H1 (cell line): Measurements from ENCODE around the gene ZRANB1. TPM values are rescaled to one million over a fixed set of nuclear protein-coding genes. Genes with fewer than 3 reads are reported as not detected.

Experiments
- CTCF ChIA-PET: fragments of 300-600 bp; sonication (Branson Sonifier 250); formaldehyde crosslinking; loops from one replicate; lab custom pipeline; 2021; ENCODE audit not compliant: partially characterized antibody; lab: Charles Lee
- POLR2A ChIA-PET: fragments of 300-600 bp; sonication (Branson Sonifier 250); formaldehyde crosslinking; loops from one replicate; lab custom pipeline; 2021; ENCODE audit warnings: inconsistent platforms; ENCODE audit not compliant: partially characterized antibody; lab: Charles Lee
- DNase-seq, 2 experiments: peaks; one replicate each; pipeline versions ENCODE4 v3.0.0 to v3.0.0-alpha.2; 2010 to 2022; ENCODE audit warnings: low spot score in 2 of 2, low read depth in 1 of 2, mixed read lengths in 1 of 2
- FAIRE-seq: peaks from 2 replicates; lab custom pipeline; 2011; peaks lifted over from hg19 to GRCh38; lab: Jason Lieb, UNC
- H2AFZ ChIP-seq: 2 replicates; pipeline ENCODE4 v1.8.1; 2012; ENCODE audit warnings: low read length, inconsistent platforms
- H2AK5ac ChIP-seq: 2 replicates; pipeline ENCODE4 v1.6.1; 2013; ENCODE audit warnings: low read depth, low read length
- H2BK120ac ChIP-seq: replicated peaks from 2 replicates; pipeline ENCODE3; 2013; ENCODE audit warnings: low read depth, low read length, inconsistent platforms
- H2BK12ac ChIP-seq: 2 replicates; pipeline ENCODE4 v1.6.1; 2013; ENCODE audit warnings: low read depth, low read length
- H2BK15ac ChIP-seq: 2 replicates; pipeline ENCODE4 v1.6.1; 2013; ENCODE audit warnings: low read length
- H2BK20ac ChIP-seq: 2 replicates; pipeline ENCODE4 v1.6.1; 2013; ENCODE audit warnings: low read length
- H2BK5ac ChIP-seq: 2 replicates; pipeline ENCODE4 v1.6.1; 2013; ENCODE audit warnings: low read depth, low read length
- H3K14ac ChIP-seq: 2 replicates; pipeline ENCODE4 v1.6.1; 2013; ENCODE audit warnings: inconsistent platforms; ENCODE audit not compliant: insufficient read length
- H3K18ac ChIP-seq: 2 replicates; pipeline ENCODE4 v1.6.1; 2013; ENCODE audit warnings: low read length; ENCODE audit errors: extremely low read depth
- H3K23ac ChIP-seq: 2 replicates; pipeline ENCODE4 v1.6.1; 2013; ENCODE audit warnings: inconsistent platforms; ENCODE audit not compliant: insufficient read length
- H3K23me2 ChIP-seq: 2 replicates; pipeline ENCODE4 v1.6.1; 2013; ENCODE audit warnings: low read depth, low read length
- H3K27ac ChIP-seq: 2 replicates; pipeline ENCODE4 v1.6.1; 2011; ENCODE audit warnings: low read depth, low read length, inconsistent platforms
- H3K27me3 ChIP-seq, 4 experiments: replicated peaks in 1 of 4; 1 replicate in 1 of 4; 2 replicates in 3 of 4; pipeline versions ENCODE4 v1.6.1 to v1.8.1; 2011 to 2013; ENCODE audit warnings: low read length in 3 of 4, mild to moderate bottlenecking in 3 of 4, inconsistent platforms in 2 of 4, mixed read lengths in 2 of 4, moderate library complexity in 1 of 4; ENCODE audit not compliant: control insufficient read depth in 3 of 4, insufficient read depth in 3 of 4; ENCODE audit errors: extremely low read depth in 1 of 4
- H3K36me3 ChIP-seq, 4 experiments: 2 replicates each; pipeline versions ENCODE4 v1.6.1 to v1.8.1; 2011 to 2013; ENCODE audit warnings: mild to moderate bottlenecking in 4 of 4, low read length in 3 of 4, moderate library complexity in 2 of 4, control low read depth in 1 of 4, inconsistent platforms in 1 of 4; ENCODE audit not compliant: insufficient read depth in 4 of 4, control insufficient read depth in 2 of 4
- H3K4ac ChIP-seq: replicated peaks from 2 replicates; pipeline ENCODE3; 2013; ENCODE audit warnings: low read length, low read depth, mixed read lengths, inconsistent platforms; ENCODE audit not compliant: insufficient read length
- H3K4me1 ChIP-seq, 4 experiments: replicated peaks in 1 of 4; 1 replicate in 1 of 4; 2 replicates in 3 of 4; pipeline versions ENCODE4 v1.6.1 to v1.8.1; 2011 to 2013; ENCODE audit warnings: low read length in 3 of 4, inconsistent platforms in 2 of 4, mixed read lengths in 1 of 4; ENCODE audit not compliant: insufficient read depth in 4 of 4, control insufficient read depth in 3 of 4
- H3K4me2 ChIP-seq, 2 experiments: 2 replicates each; pipeline versions ENCODE4 v1.6.1 to v1.8.1; 2011 to 2013; ENCODE audit warnings: low read depth in 2 of 2, low read length in 2 of 2, control low read depth in 1 of 2, inconsistent platforms in 1 of 2, mild to moderate bottlenecking in 1 of 2; ENCODE audit not compliant: insufficient read depth in 1 of 2
- H3K4me3 ChIP-seq, 4 experiments: fragments of 200-600, 300-600 bp in 1 of 4; sonication (generic), shearing (Covaris generic), sonication (Bioruptor Twin) in 1 of 4; 2 replicates each; pipeline versions ENCODE4 v1.5.1 to v1.8.1; 2011 to 2016; ENCODE audit warnings: low read length in 4 of 4, low read depth in 3 of 4, control low read depth in 2 of 4, inconsistent platforms in 2 of 4, mild to moderate bottlenecking in 2 of 4, mixed read lengths in 1 of 4, moderate library complexity in 1 of 4; ENCODE audit not compliant: insufficient read depth in 2 of 4; ENCODE audit errors: extremely low read depth in 1 of 4
- H3K56ac ChIP-seq: replicated peaks from 2 replicates; pipeline ENCODE3; 2013; ENCODE audit warnings: low read depth, mild to moderate bottlenecking, mixed read lengths, low read length, inconsistent platforms; ENCODE audit not compliant: insufficient read length
- H3K79me1 ChIP-seq: 2 replicates; pipeline ENCODE4 v1.6.1; 2013; ENCODE audit warnings: low read depth, low read length, control low read depth
- H3K79me2 ChIP-seq, 2 experiments: 2 replicates each; pipeline versions ENCODE4 v1.6.1 to v1.8.1; 2012 to 2013; ENCODE audit warnings: low read length in 2 of 2, mild to moderate bottlenecking in 2 of 2, inconsistent platforms in 1 of 2; ENCODE audit not compliant: insufficient read depth in 2 of 2, control insufficient read depth in 1 of 2
- H3K9ac ChIP-seq, 4 experiments: replicated peaks in 1 of 4; 1 replicate in 1 of 4; 2 replicates in 3 of 4; pipeline versions ENCODE4 v1.6.1 to v1.8.1; 2011 to 2013; ENCODE audit warnings: low read depth in 3 of 4, low read length in 3 of 4, control low read depth in 2 of 4, mild to moderate bottlenecking in 2 of 4, moderate library complexity in 2 of 4, inconsistent platforms in 1 of 4; ENCODE audit errors: extremely low read depth in 1 of 4
- H3K9me3 ChIP-seq, 2 experiments: 2 replicates each; pipeline versions ENCODE4 v1.6.1 to v1.8.1; 2012 to 2013; ENCODE audit warnings: mild to moderate bottlenecking in 2 of 2, moderate library complexity in 2 of 2, control low read depth in 1 of 2, inconsistent platforms in 1 of 2, low read depth in 1 of 2, low read length in 1 of 2, mixed read lengths in 1 of 2; ENCODE audit not compliant: insufficient read depth in 2 of 2
- H4K20me1 ChIP-seq, 2 experiments: replicated peaks in 1 of 2; 2 replicates each; pipeline versions ENCODE3 to v1.8.1; 2011 to 2013; ENCODE audit warnings: inconsistent platforms in 2 of 2, low read length in 2 of 2, mild to moderate bottlenecking in 1 of 2; ENCODE audit not compliant: insufficient read depth in 2 of 2, control insufficient read depth in 1 of 2
- H4K5ac ChIP-seq: 2 replicates; pipeline ENCODE4 v1.6.1; 2013; ENCODE audit warnings: low read length, low read depth, mixed read lengths, inconsistent platforms; ENCODE audit not compliant: insufficient read length
- H4K8ac ChIP-seq: 2 replicates; pipeline ENCODE4 v1.8.0; 2013; ENCODE audit warnings: mild to moderate bottlenecking, moderate library complexity, low read length, inconsistent platforms; ENCODE audit not compliant: insufficient read depth; ENCODE audit errors: extremely low read depth
- H4K91ac ChIP-seq: replicated peaks from 2 replicates; pipeline ENCODE3; 2013; ENCODE audit warnings: low read length, mixed read lengths, inconsistent platforms; ENCODE audit not compliant: insufficient read length
- FOSL1 ChIP-seq: IDR thresholded peaks from 2 replicates; pipeline ENCODE4 v1.6.1; 2011; ENCODE audit warnings: mild to moderate bottlenecking, low read depth, low read length, moderate library complexity; ENCODE audit not compliant: insufficient read depth
- HDAC2 ChIP-seq, 2 experiments: fragments of 300-600 bp in 1 of 2; sonication (generic) in 1 of 2; IDR thresholded peaks; 2 replicates each; pipeline ENCODE4 v1.6.1; 2011 to 2012; ENCODE audit warnings: low read depth in 2 of 2, low read length in 2 of 2, mild to moderate bottlenecking in 2 of 2, moderate library complexity in 2 of 2, borderline replicate concordance in 1 of 2, inconsistent platforms in 1 of 2
- WGBS, 2 experiments: shearing (Covaris generic) in 1 of 2; methylation state at CpG; one replicate each; pipeline versions ENCODE4 v1.1.6 to v1.1.7; 2013 to 2015; ENCODE audit warnings: low lambda C conversion rate in 2 of 2, mixed read lengths in 2 of 2, inconsistent platforms in 1 of 2, low coverage in 1 of 2, missing lambda C conversion rate in 1 of 2; ENCODE audit not compliant: insufficient replicate concordance in 2 of 2, insufficient coverage in 1 of 2, insufficient read length in 1 of 2; ENCODE audit errors: extremely low coverage in 1 of 2, missing lambda C conversion rate in 1 of 2; 5-methylcytosine and 5-hydroxymethylcytosine counted together
- polyA plus RNA-seq, 7 experiments: library from polyadenylated mRNA; depleted of rRNA in 3 of 7; stranded (reverse) in 5 of 7; unstranded in 2 of 7; fragments of >200 nt in 5 of 7; fragments of 200-250 nt in 2 of 7; gene quantifications; 1 replicate in 5 of 7; 2 replicates in 1 of 7; 4 replicates in 1 of 7; pipeline versions ENCODE4 v1.2.1 to v1.2.3, GENCODE V29; 2011 to 2013; ENCODE audit warnings: missing spikeins in 2 of 7, mixed read lengths in 2 of 7
- total RNA-seq: library from RNA; stranded (reverse); fragmentation: NEBNext Ultra II Directional; extraction: Animal tissue kit (Norgen Biotek cat#: 25700); gene quantifications from 2 replicates; pipeline ENCODE4 v1.2.1, GENCODE V29; 2021

The ZRANB1 gene
- total and polyA plus RNA-seq, 2 of the 8 experiments (the other 6 are each of a cell fraction or from before 2014, with no cell fraction given): 6.1 to 19.9 TPM

DNA sequence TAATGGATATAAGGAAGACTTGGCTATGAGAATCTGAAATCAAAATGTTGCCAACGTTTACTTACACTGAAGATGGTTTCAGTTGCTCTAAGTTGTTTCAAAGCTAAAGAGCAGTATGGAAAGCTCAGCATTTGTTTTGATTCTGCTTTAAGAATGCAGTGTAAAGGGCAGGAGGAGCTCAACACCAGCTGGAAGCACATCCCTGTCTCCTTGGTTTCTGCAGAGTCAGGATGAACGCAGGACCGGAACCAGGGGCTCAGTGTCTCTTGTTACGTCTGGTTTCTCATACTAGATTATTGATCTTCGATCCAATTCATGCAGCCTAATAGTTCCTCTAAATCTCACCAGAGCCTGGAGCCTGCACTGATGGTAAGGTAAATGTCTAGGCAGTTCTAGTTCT is 24.1 kb downstream of the ZRANB1 start:
- Histone ChIP-seq H2BK15ac (no peak overlapping the region), H3K18ac (no peak overlapping the region), H2AFZ (no peak overlapping the region), H2BK5ac (no peak overlapping the region), H3K9ac (no peak overlapping the region), H4K20me1 (peaks cover 0 to 1% of the 10 kb centered on the region in 2 experiments), H3K36me3 (peaks cover 0 to 21% (median 6%) of the 10 kb centered on the region in 4 experiments; a peak in 4 of 8 replicates), H3K27ac (no peak overlapping the region), H3K23ac (no peak overlapping the region), H4K5ac (no peak overlapping the region), H3K4me2 (no peak overlapping the region), H3K23me2 (no peaks in the 10 kb centered on the region), H2AK5ac (no peak overlapping the region), H3K14ac (no peak overlapping the region), H2BK120ac (no peak overlapping the region), H3K4me1 (no peaks in the 10 kb centered on the region), H3K4me3 (no peak overlapping the region), H4K91ac (no peak overlapping the region), H3K9me3 (no peaks in the 10 kb centered on the region), H3K79me2 (peaks cover 0 to 72% of the 10 kb centered on the region in 2 experiments; a peak in 3 of 4 replicates), H3K27me3 (peaks cover 0 to 2% (median 0%) of the 10 kb centered on the region in 4 experiments; a peak in 1 of 7 replicates), H3K56ac (no peak overlapping the region), H2BK20ac (no peak overlapping the region), H4K8ac (no peak overlapping the region), H2BK12ac (no peak overlapping the region), H3K4ac (no peak overlapping the region), H3K79me1 (peaks cover 8% of the 10 kb centered on the region; the same call in 1 of the 2 replicates)
- FAIRE-seq (no peak), DNase-seq (no peak)
- ChIA-PET POLR2A (no interaction called here), CTCF (interaction anchor here (0.7 kb wide), 1 partner anchor 561 kb away, joined by 3 read pairs; no protein-coding TSS in a partner anchor)
- 92% methylated on average over 5 of the region's 5 CpGs; no CpG with 5 or more reads in 1 of the 2 experiments for WGBS, 2 experiments
- TF ChIP-seq HDAC2 (IDR thresholded peaks at IDR 0.05; ENCODE audit: borderline replicate concordance in 1 of 2, low read depth in 2 of 2, low read length in 2 of 2): no peak
- no peak for TF ChIP-seq FOSL1
